HG03135 (cell line): ENCODE measurements around the gene MEGF8.

ENCODE experiments used
- ATAC-seq: cut with Tn5 transposase; IDR thresholded peaks from one replicate; pipeline ENCODE4 v1.9.1; 2021; ENCODE audit warnings: mild to moderate bottlenecking, moderate library complexity; ENCODE audit not compliant: unreplicated experiment

MEGF8 gene

DNA sequence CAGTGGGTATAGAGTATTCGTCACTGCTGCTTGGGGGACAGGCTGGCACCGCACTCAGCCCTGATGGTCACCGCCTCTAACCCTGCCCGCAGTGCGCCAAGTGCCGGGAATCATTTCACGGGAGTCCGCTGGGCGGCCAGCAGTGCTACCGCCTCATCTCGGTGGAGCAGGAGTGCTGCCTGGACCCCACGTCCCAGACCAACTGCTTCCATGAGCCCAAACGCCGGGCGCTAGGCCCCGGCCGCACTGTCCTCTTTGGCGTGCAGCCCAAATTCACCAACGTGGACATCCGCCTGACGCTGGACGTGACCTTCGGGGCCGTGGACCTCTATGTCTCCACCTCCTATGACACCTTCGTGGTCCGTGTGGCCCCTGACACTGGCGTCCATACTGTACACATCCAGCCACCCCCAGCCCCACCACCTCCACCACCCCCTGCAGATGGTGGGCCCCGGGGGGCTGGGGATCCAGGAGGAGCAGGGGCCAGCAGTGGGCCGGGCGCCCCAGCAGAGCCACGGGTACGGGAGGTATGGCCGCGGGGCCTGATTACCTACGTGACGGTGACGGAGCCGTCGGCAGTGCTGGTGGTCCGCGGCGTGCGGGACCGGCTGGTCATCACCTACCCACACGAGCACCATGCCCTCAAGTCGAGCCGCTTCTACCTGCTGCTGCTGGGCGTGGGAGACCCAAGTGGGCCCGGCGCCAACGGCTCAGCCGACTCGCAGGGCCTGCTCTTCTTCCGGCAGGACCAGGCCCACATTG is 50.2 kb downstream of the MEGF8 start:
- ATAC-seq, result no peak

DNA sequence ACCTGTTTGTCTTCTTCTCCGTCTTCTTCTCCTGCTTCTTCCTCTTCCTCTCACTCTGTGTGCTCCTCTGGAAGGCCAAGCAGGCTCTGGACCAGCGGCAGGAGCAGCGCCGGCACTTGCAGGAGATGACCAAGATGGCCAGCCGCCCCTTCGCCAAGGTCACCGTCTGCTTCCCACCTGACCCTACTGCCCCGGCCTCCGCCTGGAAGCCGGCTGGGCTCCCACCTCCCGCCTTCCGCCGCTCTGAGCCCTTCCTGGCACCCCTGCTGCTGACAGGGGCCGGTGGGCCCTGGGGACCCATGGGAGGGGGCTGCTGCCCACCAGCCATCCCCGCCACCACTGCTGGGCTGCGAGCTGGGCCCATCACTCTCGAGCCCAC is 50.7 kb downstream of the MEGF8 start:
- ATAC-seq, result no peak

DNA sequence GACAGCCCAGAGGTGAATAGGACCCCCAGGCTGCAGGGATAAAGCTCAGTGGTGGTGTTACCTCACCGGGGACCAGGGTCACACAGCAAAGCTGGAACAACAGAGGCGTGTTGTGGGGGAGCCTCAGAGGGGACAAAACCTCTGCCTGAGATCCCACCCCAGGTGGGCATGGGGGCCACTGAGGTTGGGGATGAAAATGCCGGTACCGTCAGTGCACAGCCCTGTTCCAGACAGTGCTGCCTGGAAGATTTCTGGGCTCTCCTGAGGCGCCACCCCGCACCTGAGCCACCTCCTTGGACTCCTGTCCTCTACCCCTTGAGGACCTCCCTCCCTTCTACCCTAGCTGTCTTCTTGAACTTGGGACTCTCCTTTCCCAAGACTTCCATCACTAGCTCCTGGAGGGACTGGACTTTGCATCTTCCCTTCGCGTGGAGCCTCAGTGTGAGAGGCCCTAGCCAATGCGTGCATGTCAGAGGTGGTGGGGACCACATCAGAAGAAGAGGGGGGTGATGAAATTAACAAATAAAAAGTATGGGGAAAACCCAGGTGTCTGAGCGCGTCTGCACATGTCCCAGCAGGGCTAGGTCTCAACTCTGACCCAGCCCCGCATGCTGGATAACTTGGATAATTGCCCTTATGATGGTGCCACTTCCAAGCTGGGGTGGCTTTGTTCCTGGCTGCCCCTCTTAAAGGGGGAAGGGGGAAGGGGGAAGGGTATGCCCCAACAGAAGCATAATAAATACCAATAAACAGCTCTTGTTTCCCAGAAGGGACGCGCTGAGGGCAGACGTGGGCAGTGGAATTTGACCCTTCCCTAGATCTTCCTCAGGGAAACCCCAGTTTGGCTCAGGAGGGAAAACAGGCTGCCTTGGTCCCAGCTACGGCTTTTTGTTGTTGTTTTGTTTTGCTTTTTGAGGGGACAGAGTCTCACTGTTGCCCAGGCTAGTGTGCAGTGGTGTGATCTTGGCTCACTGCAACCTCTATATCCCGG is 53.1 kb downstream of the MEGF8 start:
- no peak for ATAC-seq

DNA sequence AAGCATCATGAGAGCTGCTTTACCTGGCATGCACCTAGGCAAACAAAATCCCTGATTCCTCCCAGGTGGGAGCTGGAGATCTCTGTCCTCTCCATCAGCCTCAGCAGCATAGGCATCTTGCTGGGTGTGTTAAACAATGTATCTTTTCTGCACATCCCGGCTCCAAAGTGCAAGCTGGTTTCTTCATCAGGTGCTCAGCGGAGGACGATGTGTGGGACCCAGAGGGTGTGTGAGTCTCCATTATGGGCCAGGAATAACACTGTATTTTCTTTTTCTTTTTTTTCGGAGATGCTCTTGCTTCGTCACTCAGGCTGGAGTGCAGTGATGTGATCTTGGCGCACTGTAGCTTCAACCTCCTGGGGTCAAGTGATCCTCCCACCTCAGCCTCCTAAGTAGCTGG is 54.7 kb downstream of the MEGF8 start:
- ATAC-seq, result no peak

DNA sequence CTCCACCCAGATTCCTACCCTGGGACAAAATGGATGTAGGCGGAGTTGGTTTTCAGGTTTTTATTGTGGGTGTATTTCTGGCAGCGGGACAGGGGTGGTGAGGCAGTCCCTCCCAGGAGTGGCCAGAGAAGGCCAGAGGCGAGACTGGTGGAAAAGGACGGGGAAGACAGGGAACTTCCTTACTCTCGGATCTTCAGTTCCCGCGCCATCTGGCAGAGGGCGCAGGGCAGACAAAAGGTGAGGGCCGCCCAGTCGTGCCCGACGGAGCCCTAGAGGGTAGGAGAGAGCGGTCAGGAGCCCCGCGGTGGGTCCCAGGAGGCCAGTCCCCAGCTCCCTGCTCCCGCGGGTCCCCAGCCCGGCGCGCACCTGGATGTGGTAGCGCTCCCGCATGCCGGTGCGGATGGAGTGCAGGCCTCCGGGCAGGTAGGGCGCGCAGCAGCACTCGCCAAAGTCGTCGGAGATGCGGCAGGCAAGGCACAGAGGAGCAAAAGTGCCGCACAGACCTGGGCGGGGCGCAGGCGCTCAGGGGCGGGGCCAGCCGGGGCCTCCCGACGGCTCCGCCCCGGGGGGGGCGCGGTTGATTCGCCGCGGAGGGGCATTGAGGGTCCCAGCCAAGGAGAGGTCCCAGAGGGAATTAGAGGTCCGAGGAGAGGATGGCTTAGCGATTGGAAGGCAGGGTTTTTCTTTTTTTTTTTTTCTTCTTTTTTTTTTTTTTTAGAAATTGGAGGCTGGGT is 61.7 kb downstream of the MEGF8 start:
- no peak for ATAC-seq

DNA sequence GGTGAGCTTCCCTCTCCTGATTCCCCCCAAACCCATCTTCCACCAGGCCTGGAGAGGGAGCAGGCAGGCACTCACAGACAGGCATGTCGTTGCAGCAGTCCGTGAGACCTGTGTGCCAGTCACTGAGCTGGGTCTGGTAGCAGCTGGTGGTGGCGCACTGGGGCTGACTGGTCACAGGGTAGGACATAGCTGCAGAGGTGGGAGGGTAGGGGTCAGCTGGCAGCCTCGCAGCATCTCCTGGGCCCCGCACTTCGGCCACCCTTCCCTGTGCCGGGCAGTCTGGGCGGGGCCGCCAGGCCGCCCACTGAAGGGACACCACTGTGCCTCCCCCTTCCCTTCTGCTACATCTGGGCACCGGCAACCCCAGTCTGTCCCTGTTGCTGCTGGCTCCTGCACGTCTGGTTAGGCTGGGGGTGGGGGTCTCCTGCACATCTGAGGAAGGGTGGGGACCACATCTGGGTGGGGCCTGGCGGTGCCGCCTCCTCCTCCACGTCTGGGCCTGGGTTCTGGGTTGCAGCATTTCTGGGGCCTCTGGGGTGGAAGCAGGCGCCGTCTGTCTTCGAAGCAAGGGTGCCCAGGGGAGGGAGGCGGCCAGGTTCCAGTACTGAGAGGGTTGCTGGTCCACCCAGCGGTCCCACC is 63.5 kb downstream of the MEGF8 start:
- no peak for ATAC-seq

DNA sequence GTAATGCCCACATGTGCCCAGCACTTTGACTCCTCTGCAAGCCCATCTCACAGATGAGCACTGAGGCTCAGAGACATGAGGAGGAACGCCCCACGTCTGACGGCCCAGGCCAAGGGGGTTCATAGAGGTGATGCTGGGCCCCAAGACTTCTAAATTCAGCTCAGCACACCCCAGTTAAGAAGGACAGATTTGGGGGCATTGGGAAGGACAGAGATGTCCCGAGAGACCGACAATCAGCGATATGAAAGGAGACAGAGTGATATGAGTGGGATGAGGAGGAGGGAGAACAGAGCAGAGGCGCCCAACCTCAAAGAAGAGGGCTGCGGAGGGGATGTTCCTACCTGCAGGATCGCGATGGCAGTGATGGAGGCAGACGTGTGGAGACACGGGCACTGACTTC is 64.5 kb downstream of the MEGF8 start, which contains the start of gene CNFN:
Gene CNFN, minus strand, starts transcription at position 399 of the 400 bp plus-strand sequence. CDS start 1,260 bp downstream, outside the sequence.
- no peak for ATAC-seq

DNA sequence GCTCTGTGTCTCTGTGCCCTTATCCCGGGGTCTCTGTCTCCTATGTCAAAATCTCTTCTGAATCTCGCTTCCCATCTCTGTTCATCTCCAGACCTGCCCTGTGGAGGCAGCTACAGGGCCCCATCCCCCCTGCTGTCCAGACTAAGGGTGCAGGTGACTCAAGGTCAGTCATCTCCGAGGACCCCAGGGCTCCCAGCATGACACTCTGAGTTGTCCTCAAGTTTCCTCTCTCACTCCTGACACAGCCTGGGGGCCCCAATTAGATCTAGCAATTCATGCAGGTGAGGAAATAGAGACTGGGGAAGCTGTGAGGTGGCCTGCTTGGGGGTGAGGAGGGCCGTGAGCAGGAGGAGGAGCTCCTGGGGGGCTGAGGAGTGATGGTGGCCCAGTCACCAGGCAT is 66.7 kb downstream of the MEGF8 start:
- ATAC-seq, result no peak

DNA sequence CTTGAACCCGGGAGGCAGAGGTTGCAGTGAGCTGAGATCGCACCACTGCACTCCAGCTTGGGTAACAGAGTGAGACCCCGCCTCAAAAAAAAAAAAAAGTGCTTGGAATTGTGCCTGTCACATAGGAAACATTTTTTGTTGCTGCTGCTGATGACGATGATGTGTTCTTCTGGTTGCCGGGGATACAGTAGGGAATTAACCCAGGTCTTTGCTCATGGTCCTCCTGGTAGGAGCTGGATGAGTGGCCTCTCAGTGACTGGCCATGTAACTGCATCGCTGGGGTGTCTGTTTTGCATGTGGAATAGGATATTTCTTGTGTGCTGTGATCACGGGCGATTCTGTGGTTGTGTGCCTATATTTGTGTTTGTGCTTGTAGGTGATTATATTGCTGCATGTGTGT is 69.3 kb downstream of the MEGF8 start:
- no peak for ATAC-seq

DNA sequence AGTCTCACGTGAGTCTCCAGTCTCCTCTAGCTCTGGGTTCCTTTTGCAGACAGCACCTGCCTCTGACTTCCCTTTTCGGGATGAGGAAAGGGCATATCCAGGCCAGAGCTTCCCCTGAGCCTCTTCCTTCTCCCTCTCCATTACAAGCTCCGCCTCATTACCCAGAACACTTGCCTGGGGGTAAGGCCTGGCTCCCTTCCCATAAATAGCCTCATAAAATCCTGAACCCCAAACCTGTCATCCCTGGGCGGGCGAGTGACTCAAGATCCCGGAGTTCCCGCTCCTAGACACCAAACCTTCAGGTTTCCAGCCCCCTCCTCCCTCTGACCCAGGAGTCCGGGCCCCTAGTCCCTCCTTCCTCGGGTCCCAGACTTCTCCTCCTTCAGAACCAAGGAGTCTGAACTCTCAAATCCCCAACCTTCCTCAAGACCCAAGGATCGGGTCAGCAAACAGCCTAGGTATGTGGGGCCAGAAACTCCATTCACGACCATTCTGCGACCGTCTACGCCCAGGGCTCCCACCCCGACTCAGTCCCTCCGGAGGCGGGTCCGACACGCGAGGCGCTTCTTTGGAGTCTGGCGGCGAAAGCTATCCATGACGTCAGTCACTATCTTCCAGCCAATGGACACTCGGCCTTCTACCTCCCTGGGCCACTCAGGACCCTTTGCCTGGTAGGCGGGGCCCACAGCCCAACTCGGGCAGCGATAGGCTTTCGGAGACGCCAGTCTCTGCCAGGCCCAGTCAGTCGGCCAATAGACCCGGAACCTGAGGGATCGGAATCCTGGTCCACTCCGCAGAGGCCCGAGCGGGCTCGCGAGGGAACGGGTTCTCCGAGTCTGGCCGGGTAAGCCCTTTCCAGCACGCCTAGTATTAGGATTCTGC is 71.2 kb downstream of the MEGF8 start:
- ATAC-seq, result peak; percentile 91

DNA sequence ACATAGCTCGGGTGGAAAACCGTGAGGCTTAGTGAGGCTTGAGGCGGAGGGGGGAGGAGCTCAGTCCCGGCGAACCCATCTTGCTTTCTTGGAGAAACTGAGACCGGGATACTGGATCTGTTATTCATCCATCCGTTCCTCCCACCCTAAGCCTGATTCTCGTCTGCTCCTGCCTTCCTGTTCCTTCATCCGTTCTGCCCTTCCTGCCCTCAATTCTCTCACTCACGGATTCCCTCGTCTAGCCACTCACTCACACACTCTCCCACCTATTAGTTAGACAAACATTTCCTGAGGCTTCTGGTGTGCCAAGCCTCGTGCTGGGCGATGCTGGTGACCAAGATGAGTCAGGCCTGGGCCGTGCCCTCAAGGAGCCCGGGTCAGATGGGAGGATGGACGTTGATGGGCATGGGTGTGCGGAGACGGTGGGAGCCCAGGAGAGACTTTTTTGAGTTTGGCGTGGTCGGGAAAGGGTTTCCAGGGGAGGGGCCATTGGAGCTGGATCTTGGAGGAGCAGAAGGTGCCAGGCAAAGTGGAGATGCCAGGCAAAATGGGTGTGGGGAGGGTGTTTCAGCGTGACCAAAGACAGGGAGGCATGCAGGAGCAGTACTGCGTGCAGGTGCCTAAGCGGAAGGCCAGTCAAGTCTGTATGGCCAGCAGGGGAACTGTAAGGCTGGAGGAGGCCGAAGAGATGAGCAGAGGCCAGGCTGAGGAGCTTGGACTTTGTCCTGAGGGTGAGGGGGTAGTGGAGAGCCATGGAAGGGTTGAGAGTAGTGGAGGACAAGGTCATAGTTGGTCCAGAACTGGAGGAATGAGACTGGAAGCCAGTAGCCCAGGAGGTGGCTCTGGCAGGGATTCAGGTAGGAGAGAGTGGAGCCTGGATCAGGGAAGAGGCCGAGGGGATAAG is 72.1 kb downstream of the MEGF8 start:
- no peak for ATAC-seq

DNA sequence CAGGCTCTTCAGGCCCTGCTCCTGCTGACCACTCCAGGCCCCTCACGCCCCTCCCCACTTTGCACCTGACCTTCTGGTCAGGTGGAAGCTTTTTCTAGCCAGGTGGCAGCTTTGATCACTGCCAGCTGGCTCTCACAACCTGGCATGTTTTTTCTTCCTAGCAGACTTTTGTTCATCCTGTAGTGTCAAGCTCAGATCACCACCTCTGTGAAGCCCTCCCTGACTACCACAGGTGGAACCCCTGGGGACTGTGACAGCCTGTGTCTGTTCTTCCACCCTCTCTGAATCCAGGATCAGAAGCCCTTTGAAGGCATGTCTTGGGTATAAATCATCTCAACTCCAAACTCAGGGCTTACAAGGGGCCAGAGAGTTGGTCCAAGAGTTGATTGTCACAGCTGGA is 75.0 kb downstream of the MEGF8 start:
- ATAC-seq, result no peak

DNA sequence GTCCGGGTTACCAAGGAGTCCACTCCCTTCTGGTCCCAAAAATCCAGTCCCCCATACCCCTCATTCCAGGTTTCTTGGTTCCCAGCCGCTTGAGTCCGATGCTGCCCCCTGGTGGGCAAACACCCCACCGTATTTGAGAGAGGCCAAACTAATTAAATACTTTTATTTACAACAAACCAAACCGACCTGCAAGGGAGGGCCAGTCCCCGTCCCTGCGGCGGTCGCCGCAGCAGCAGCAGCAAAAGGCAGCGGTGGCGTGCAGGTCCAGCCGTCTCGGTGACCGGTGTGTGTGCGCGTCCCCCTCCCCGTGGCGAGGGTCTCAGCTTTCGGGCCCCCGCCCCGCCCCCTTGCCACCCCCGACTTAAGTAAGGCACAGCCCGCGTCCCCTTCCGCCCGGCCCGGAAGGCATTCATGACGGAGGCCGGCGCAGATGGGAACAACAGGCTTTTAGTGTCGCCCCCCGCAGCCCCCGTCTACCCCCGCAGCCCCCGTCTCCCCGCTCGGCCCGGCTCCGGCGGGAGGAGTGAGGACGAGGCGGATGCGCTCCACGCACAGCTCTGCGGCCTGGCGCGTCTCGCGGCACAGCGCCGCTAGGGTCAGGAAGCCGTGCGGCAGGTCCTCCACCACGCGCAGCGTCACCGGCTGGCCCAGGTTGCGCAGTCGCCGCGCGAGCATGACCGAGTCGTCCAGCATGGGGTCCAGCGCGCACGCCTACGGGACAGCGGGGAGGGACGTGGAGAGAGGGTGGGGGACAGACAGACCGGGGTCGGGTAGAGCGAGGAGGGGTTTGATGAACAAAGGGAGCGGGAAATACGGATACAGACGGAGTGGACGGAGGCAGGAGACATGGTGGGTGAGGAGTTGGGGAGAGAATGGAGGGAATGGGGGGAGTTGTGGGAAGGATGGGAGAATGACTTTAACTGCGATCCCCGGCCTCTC is 76.2 kb downstream of the MEGF8 start:
- ATAC-seq, result no peak

DNA sequence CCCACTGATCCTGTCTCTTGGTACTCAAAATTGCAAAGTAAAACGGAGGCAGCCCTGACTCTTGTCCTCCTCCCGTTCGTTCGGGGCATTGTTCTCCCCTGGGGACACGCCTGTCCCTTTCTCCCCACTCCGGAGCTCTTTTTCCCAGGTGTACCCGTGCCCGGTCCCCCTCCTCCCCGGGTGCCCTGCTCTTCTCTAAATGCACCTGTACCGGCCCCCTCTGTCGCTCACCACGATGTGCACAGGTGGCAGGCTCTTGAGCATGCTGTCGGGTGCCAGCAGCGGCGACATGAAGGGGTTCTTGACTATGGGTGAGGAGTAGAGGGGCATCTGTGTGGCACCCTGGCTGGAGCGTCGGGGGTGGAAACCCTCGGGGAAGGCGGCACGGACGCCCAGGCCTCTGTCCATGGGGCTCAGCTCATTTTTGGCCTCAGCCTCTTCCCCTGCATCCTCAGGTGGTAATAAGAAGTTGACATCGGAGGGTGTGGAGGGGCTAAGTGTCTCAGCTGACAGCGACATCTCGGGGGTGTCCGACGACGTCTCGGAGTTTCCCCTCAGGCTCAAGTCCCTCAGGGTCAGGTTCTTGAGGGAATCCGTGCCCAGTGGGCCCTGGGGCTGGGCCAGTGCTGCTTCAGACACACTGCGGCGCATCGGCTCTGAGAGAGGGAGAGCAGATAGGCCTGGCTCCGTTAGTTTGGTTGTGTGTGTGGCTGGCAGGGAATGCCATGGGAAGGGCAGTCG is 77.1 kb downstream of the MEGF8 start:
- ATAC-seq, result no peak

DNA sequence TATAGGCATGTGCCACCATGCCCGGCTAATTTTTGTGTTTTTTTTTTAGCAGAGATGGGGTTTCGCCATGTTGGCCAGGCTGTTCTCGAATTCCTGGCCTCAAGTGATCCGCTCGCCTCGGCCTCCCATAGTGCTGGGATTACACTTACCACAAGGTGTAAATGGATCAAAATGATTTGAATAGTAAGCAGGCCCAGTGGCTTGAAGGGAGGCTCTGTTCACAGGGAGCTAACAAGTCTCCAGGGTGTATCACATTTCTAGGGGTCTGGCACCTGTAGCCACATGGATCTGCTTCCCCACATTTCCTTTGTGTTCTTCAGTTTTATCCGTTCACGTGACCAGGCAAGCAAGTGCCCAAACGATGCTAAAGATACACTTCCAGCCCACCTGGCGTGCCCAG is 78.2 kb downstream of the MEGF8 start:
- no peak for ATAC-seq

DNA sequence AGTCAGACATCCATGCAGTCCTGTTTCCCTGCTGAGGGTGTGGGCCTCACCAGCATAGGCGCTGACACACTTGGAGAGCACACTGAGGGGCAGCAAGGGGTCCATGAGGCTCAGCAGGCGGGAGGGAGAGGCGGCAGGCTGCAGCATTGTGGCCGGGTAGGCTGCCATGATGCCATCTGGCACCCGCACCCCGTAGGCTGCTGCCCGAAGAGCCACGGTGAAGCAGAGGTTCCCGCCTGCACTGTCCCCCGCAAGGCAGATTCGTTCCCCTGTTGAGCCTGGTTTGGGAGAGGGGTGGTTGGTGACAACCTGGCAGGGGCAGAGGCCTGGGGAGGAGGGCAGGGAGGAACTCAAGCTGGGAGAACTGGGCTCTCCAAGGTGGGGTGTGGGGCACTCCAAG is 80.7 kb downstream of the MEGF8 start:
- no peak for ATAC-seq
